Activated CD4-positive, CD25-positive, alpha-beta regulatory T cell (primary cell): Measurements from ENCODE around the gene MYL9.

ENCODE experiments used
- DNase-seq, 4 experiments: peaks; one replicate each; lab custom pipeline; 2025; lab: John Stamatoyannopoulos, UW

Gene MYL9

GRCh38 chr20:36582821-36583220 lies 41.5 kb downstream of the MYL9 start:
- DNase-seq = no peak

- DNase-seq = no peak
Observed at GRCh38 chr20:36584018-36584481, 42.7 kb downstream of the MYL9 start.

GRCh38 chr20:36585410-36586125 lies 44.2 kb downstream of the MYL9 start:
- no peak for DNase-seq

- no peak for DNase-seq
Observed at GRCh38 chr20:36587388-36588070, 46.2 kb downstream of the MYL9 start.

GRCh38 chr20:36591281-36591680 lies 50.0 kb downstream of the MYL9 start:
- DNase-seq = no peak

GRCh38 chr20:36591854-36592641 lies 50.7 kb downstream of the MYL9 start:
- DNase-seq = peak in 3 of 4 experiments; percentile 15 to 36 (median 30)

- DNase-seq = no peak
Observed at GRCh38 chr20:36593347-36593929, 52.1 kb downstream of the MYL9 start.

GRCh38 chr20:36599912-36600345 lies 58.6 kb downstream of the MYL9 start:
- no peak for DNase-seq
